Inflammatory macrophage (primary cell): ENCODE results near the gene TUBB4B.

Source experiments
- DNase-seq, 2 donors: peaks; one replicate each; pipeline ENCODE4 v3.0.0-alpha.2; 2020 to 2022

Gene TUBB4B

GRCh38 chr9:137213160-137214060 lies 27.7 kb upstream of the TUBB4B start:
- DNase-seq = no peak

GRCh38 chr9:137214620-137215019 lies 26.5 kb upstream of the TUBB4B start:
- DNase-seq = no peak

GRCh38 chr9:137215196-137215986 lies 25.7 kb upstream of the TUBB4B start:
- DNase-seq = no peak

- no peak for DNase-seq
Observed at GRCh38 chr9:137216188-137216965, 24.7 kb upstream of the TUBB4B start.

GRCh38 chr9:137217276-137218211 lies 23.5 kb upstream of the TUBB4B start:
- DNase-seq = no peak

GRCh38 chr9:137218212-137218753 lies 22.8 kb upstream of the TUBB4B start:
- DNase-seq = no peak

GRCh38 chr9:137218754-137219271 lies 22.3 kb upstream of the TUBB4B start:
- DNase-seq = peak in 1 of 2 donors; percentile 33

GRCh38 chr9:137219757-137220316 lies 21.2 kb upstream of the TUBB4B start:
- no peak for DNase-seq

- no peak for DNase-seq
Observed at GRCh38 chr9:137220317-137221094, 20.6 kb upstream of the TUBB4B start.

- no peak for DNase-seq
Observed at GRCh38 chr9:137221095-137221505, 20.0 kb upstream of the TUBB4B start.

- no peak for DNase-seq
Observed at GRCh38 chr9:137221506-137222111, 19.5 kb upstream of the TUBB4B start.

- DNase-seq = no peak
Observed at GRCh38 chr9:137222190-137223077, 18.7 kb upstream of the TUBB4B start, which contains the start of gene RNF208. Gene RNF208 (minus strand): TSS chr9:137222240. CDS start chr9:137221212, 1,028 bp downstream.

GRCh38 chr9:137223078-137223970 lies 17.8 kb upstream of the TUBB4B start:
- DNase-seq = peak; percentile 99 to 100

GRCh38 chr9:137224830-137225694 lies 16.0 kb upstream of the TUBB4B start, which contains the start of gene CYSRT1:
Gene CYSRT1 (plus strand): TSS chr9:137225174. CDS start chr9:137225622, 448 bp downstream.
- DNase-seq = peak in 1 of 2 donors; percentile 13

GRCh38 chr9:137225699-137226331 lies 15.3 kb upstream of the TUBB4B start:
- DNase-seq = no peak
